Measurements from ENCODE around the gene GCHFR. TPM values are rescaled to one million over a fixed set of nuclear protein-coding genes. Genes with fewer than 3 reads are reported as not detected.

GCHFR gene
- 7.4 TPM for total RNA-seq

- DNase-seq (ENCODE audit: low spot score), result peak; percentile 85
Observed at GRCh38 chr15:40763801-40764628, at the start of gene GCHFR. GCHFR (plus strand) TSS chr15:40764068; CDS start chr15:40764181, 113 bp downstream.

GRCh38 chr15:40714144-40714543 is 49.7 kb upstream of the GCHFR start:
- no peak for DNase-seq (ENCODE audit: low spot score)

GRCh38 chr15:40716165-40716564 is 47.7 kb upstream of the GCHFR start:
- no peak for DNase-seq (ENCODE audit: low spot score)

- DNase-seq (ENCODE audit: low spot score), result no peak
Observed at GRCh38 chr15:40721701-40722100, 42.2 kb upstream of the GCHFR start.

GRCh38 chr15:40722354-40722753 is 41.5 kb upstream of the GCHFR start:
- no peak for DNase-seq (ENCODE audit: low spot score)

- DNase-seq (ENCODE audit: low spot score), result no peak
Observed at GRCh38 chr15:40722934-40723333, 40.9 kb upstream of the GCHFR start.

GRCh38 chr15:40723919-40724318 is 39.9 kb upstream of the GCHFR start:
- no peak for DNase-seq (ENCODE audit: low spot score)

- no peak for DNase-seq (ENCODE audit: low spot score)
Observed at GRCh38 chr15:40731034-40731433, 32.8 kb upstream of the GCHFR start.

- DNase-seq (ENCODE audit: low spot score), result no peak
Observed at GRCh38 chr15:40736575-40736974, 27.3 kb upstream of the GCHFR start.

- DNase-seq (ENCODE audit: low spot score), result no peak
Observed at GRCh38 chr15:40737048-40737447, 26.8 kb upstream of the GCHFR start.

- DNase-seq (ENCODE audit: low spot score), result no peak
Observed at GRCh38 chr15:40739047-40739446, 24.8 kb upstream of the GCHFR start.

GRCh38 chr15:40739854-40740253 is 24.0 kb upstream of the GCHFR start:
- no peak for DNase-seq (ENCODE audit: low spot score)

GRCh38 chr15:40743485-40743901 is 20.4 kb upstream of the GCHFR start:
- DNase-seq (ENCODE audit: low spot score), result no peak

GRCh38 chr15:40743921-40744814 is 19.7 kb upstream of the GCHFR start:
- no peak for DNase-seq (ENCODE audit: low spot score)

GRCh38 chr15:40744815-40745152 is 19.1 kb upstream of the GCHFR start:
- no peak for DNase-seq (ENCODE audit: low spot score)

GRCh38 chr15:40746916-40747418 is 16.9 kb upstream of the GCHFR start:
- no peak for DNase-seq (ENCODE audit: low spot score)

- DNase-seq (ENCODE audit: low spot score), result no peak
Observed at GRCh38 chr15:40747685-40748631, 15.9 kb upstream of the GCHFR start.

GRCh38 chr15:40749151-40749630 is 14.7 kb upstream of the GCHFR start:
- DNase-seq (ENCODE audit: low spot score), result no peak

GRCh38 chr15:40750885-40751284 is 13.0 kb upstream of the GCHFR start:
- no peak for DNase-seq (ENCODE audit: low spot score)

GRCh38 chr15:40751745-40752144 is 12.1 kb upstream of the GCHFR start:
- DNase-seq (ENCODE audit: low spot score), result no peak

GRCh38 chr15:40754574-40754882 is 9.3 kb upstream of the GCHFR start:
- no peak for DNase-seq (ENCODE audit: low spot score)
